NCI-H1417 treated with DMSO at 0.1 percent for 48 hours (cell line): ENCODE measurements around the gene DGKI.

Experiments used
- DNase-seq: peaks from one replicate; lab custom pipeline; 2025; lab: John Stamatoyannopoulos, UW

The DGKI gene

GRCh38 chr7:137787301-137787976, 59.3 kb downstream of the DGKI start:
- DNase-seq: no peak

- DNase-seq: no peak
Measured at GRCh38 chr7:137778511-137778910, 68.3 kb downstream of the DGKI start.

GRCh38 chr7:137774793-137775201, 72.0 kb downstream of the DGKI start:
- no peak for DNase-seq

- DNase-seq: no peak
Measured at GRCh38 chr7:137772748-137773147, 74.0 kb downstream of the DGKI start.

GRCh38 chr7:137772316-137772715, 74.5 kb downstream of the DGKI start:
- DNase-seq: no peak

GRCh38 chr7:137771679-137772078, 75.1 kb downstream of the DGKI start:
- no peak for DNase-seq

GRCh38 chr7:137771273-137771672, 75.5 kb downstream of the DGKI start:
- DNase-seq: no peak

GRCh38 chr7:137768366-137768765, 78.4 kb downstream of the DGKI start:
- DNase-seq: no peak

GRCh38 chr7:137762334-137762733, 84.4 kb downstream of the DGKI start:
- no peak for DNase-seq

- no peak for DNase-seq
Measured at GRCh38 chr7:137760111-137760510, 86.7 kb downstream of the DGKI start.

- DNase-seq: no peak
Measured at GRCh38 chr7:137757146-137757925, 89.4 kb downstream of the DGKI start.

- no peak for DNase-seq
Measured at GRCh38 chr7:137755846-137756651, 90.7 kb downstream of the DGKI start.

GRCh38 chr7:137755427-137755826, 91.3 kb downstream of the DGKI start:
- DNase-seq: no peak

GRCh38 chr7:137753948-137754851, 92.6 kb downstream of the DGKI start:
- no peak for DNase-seq

- no peak for DNase-seq
Measured at GRCh38 chr7:137753575-137753947, 93.2 kb downstream of the DGKI start.

GRCh38 chr7:137753067-137753466, 93.7 kb downstream of the DGKI start:
- DNase-seq: no peak

- no peak for DNase-seq
Measured at GRCh38 chr7:137751361-137752009, 95.3 kb downstream of the DGKI start.

- DNase-seq: no peak
Measured at GRCh38 chr7:137747359-137748031, 99.3 kb downstream of the DGKI start.

GRCh38 chr7:137743021-137743420, 103.8 kb downstream of the DGKI start:
- no peak for DNase-seq

- no peak for DNase-seq
Measured at GRCh38 chr7:137742051-137742450, 104.7 kb downstream of the DGKI start.

- no peak for DNase-seq
Measured at GRCh38 chr7:137741443-137741842, 105.3 kb downstream of the DGKI start.
